H9 (cell line): ENCODE results near the gene CD180. TPM values are rescaled to one million over a fixed set of nuclear protein-coding genes. Genes with fewer than 3 reads are reported as not detected.

ENCODE experiments used
- DNase-seq: peaks from one replicate; pipeline ENCODE4 v3.0.0-alpha.2; 2017
- H2AFZ ChIP-seq: one replicate; pipeline ENCODE4 v1.6.1; 2013; ENCODE audit warnings: mild to moderate bottlenecking, low read length, control low read depth, moderate library complexity
- H2AK5ac ChIP-seq: 2 replicates; pipeline ENCODE4 v1.6.1; 2013; ENCODE audit warnings: low read length, control low read depth, mixed read lengths; ENCODE audit not compliant: insufficient read length
- H2BK120ac ChIP-seq: one replicate; pipeline ENCODE4 v1.6.1; 2013; ENCODE audit warnings: low read depth, mild to moderate bottlenecking, low read length, control low read depth, inconsistent platforms; ENCODE audit not compliant: poor library complexity, severe bottlenecking
- H2BK12ac ChIP-seq: 2 replicates; pipeline ENCODE4 v1.6.1; 2013; ENCODE audit warnings: low read length, control low read depth, mixed read lengths, low read depth; ENCODE audit not compliant: insufficient read length
- H2BK15ac ChIP-seq: 2 replicates; pipeline ENCODE4 v1.6.1; 2013; ENCODE audit warnings: low read depth, low read length, control low read depth
- H2BK20ac ChIP-seq: one replicate; pipeline ENCODE4 v1.6.1; 2013; ENCODE audit warnings: low read depth, mild to moderate bottlenecking, low read length, control low read depth, inconsistent platforms; ENCODE audit not compliant: poor library complexity, severe bottlenecking
- H2BK5ac ChIP-seq: 2 replicates; pipeline ENCODE4 v1.6.1; 2013; ENCODE audit warnings: low read length, control low read depth, mixed read lengths; ENCODE audit not compliant: insufficient read length
- H3K14ac ChIP-seq: 2 replicates; pipeline ENCODE4 v1.6.1; 2013; ENCODE audit warnings: low read length, control low read depth; ENCODE audit not compliant: insufficient read depth
- H3K18ac ChIP-seq: 2 replicates; pipeline ENCODE4 v1.6.1; 2013; ENCODE audit warnings: low read depth, mild to moderate bottlenecking, mixed read lengths, low read length, control low read depth; ENCODE audit not compliant: insufficient read length
- H3K23ac ChIP-seq: 2 replicates; pipeline ENCODE4 v1.6.1; 2013; ENCODE audit warnings: low read length, control low read depth, mixed read lengths, low read depth; ENCODE audit not compliant: insufficient read length
- H3K23me2 ChIP-seq: 2 replicates; pipeline ENCODE4 v1.6.1; 2013; ENCODE audit warnings: low read depth, mild to moderate bottlenecking, mixed read lengths, low read length, control low read depth; ENCODE audit not compliant: insufficient read length, poor library complexity, severe bottlenecking
- H3K27ac ChIP-seq: 2 replicates; pipeline ENCODE4 v1.5.1; 2013; ENCODE audit warnings: low read length, control low read depth, mixed read lengths, low read depth; ENCODE audit not compliant: insufficient read length
- H3K27me3 ChIP-seq: 2 replicates; pipeline ENCODE4 v1.6.1; 2013; ENCODE audit warnings: low read length, control low read depth, inconsistent platforms; ENCODE audit not compliant: insufficient read depth
- H3K4ac ChIP-seq: 2 replicates; pipeline ENCODE4 v1.6.1; 2013; ENCODE audit warnings: low read depth, mild to moderate bottlenecking, control low read depth, inconsistent platforms, low read length, moderate library complexity
- H3K4me1 ChIP-seq: 2 replicates; pipeline ENCODE4 v1.6.1; 2013; ENCODE audit warnings: low read length, control low read depth, inconsistent platforms; ENCODE audit not compliant: insufficient read depth
- H3K4me2 ChIP-seq: 2 replicates; pipeline ENCODE4 v1.6.1; 2013; ENCODE audit warnings: low read length, control low read depth, mixed read lengths; ENCODE audit not compliant: insufficient read length, insufficient read depth
- H3K56ac ChIP-seq: 2 replicates; pipeline ENCODE4 v1.6.1; 2013; ENCODE audit warnings: low read depth, mild to moderate bottlenecking, mixed read lengths, low read length, control low read depth; ENCODE audit not compliant: insufficient read length
- H3K79me1 ChIP-seq: 2 replicates; pipeline ENCODE4 v1.6.1; 2013; ENCODE audit warnings: low read depth, mild to moderate bottlenecking, moderate library complexity, low read length, control low read depth, inconsistent platforms; ENCODE audit not compliant: insufficient read depth, poor library complexity, severe bottlenecking
- H3K79me2 ChIP-seq: 2 replicates; pipeline ENCODE4 v1.6.1; 2013; ENCODE audit warnings: low read length, control low read depth, inconsistent platforms; ENCODE audit not compliant: insufficient read depth
- H3K9ac ChIP-seq: 2 replicates; pipeline ENCODE4 v1.6.1; 2013; ENCODE audit warnings: low read length, control low read depth, mixed read lengths; ENCODE audit not compliant: insufficient read length; ENCODE audit errors: extremely low read depth
- H3K9me3 ChIP-seq: one replicate; pipeline ENCODE4 v1.6.1; 2013; ENCODE audit warnings: low read depth, low read length, inconsistent platforms; ENCODE audit not compliant: control insufficient read depth
- H3T11ph ChIP-seq: one replicate; pipeline ENCODE4 v1.6.1; 2013; ENCODE audit warnings: mild to moderate bottlenecking, low read length, control low read depth, inconsistent platforms
- H4K20me1 ChIP-seq: one replicate; pipeline ENCODE4 v1.6.1; 2013; ENCODE audit not compliant: control insufficient read depth, insufficient read length, insufficient read depth
- H4K5ac ChIP-seq: 2 replicates; pipeline ENCODE4 v1.6.1; 2013; ENCODE audit warnings: low read depth, mild to moderate bottlenecking, mixed read lengths, low read length, control low read depth; ENCODE audit not compliant: insufficient read length
- H4K8ac ChIP-seq: replicated peaks from 2 replicates; pipeline ENCODE4 v1.6.1; 2013; ENCODE audit warnings: low read length, control low read depth, mixed read lengths, low read depth; ENCODE audit not compliant: insufficient read length
- H4K91ac ChIP-seq: 2 replicates; pipeline ENCODE4 v1.6.1; 2013; ENCODE audit warnings: low read depth, mild to moderate bottlenecking, moderate library complexity, mixed read lengths, low read length, control low read depth; ENCODE audit not compliant: insufficient read length
- H3K27ac Mint-ChIP-seq, 3 experiments: 2 replicates in 2 of 3; 3 replicates in 1 of 3; pipeline ENCODE4 v1.8.0; 2020 to 2021; ENCODE audit warnings: mixed read lengths in 3 of 3, mild to moderate bottlenecking in 1 of 3, moderate library complexity in 1 of 3
- H3K27me3 Mint-ChIP-seq: 2 replicates; pipeline ENCODE4 v1.8.0; 2021; ENCODE audit warnings: low read depth, mild to moderate bottlenecking, moderate library complexity, mixed read lengths
- H3K36me3 Mint-ChIP-seq, 3 experiments: 2 replicates in 2 of 3; 3 replicates in 1 of 3; pipeline ENCODE4 v1.8.0; 2020 to 2021; ENCODE audit warnings: low read depth in 3 of 3, mixed read lengths in 3 of 3; ENCODE audit not compliant: insufficient read depth in 1 of 3
- H3K4me1 Mint-ChIP-seq, 2 experiments: 2 replicates each; pipeline ENCODE4 v1.8.0; 2020; ENCODE audit warnings: mixed read lengths in 2 of 2
- H3K4me3 Mint-ChIP-seq, 2 experiments: 2 replicates in 1 of 2; 3 replicates in 1 of 2; pipeline ENCODE4 v1.8.0; 2020 to 2021; ENCODE audit warnings: mild to moderate bottlenecking in 2 of 2, mixed read lengths in 2 of 2, moderate library complexity in 1 of 2
- H3K9me3 Mint-ChIP-seq, 2 experiments: 2 replicates in 1 of 2; 3 replicates in 1 of 2; pipeline ENCODE4 v1.8.0; 2020; ENCODE audit warnings: mild to moderate bottlenecking in 2 of 2, mixed read lengths in 2 of 2, moderate library complexity in 1 of 2
- CTCF ChIP-seq: fragments of 200-600 bp; sonication (generic); conservative IDR thresholded peaks from 3 replicates; pipeline ENCODE4 v1.8.0; 2021; ENCODE audit warnings: antibody characterized with exemption, mild to moderate bottlenecking
- WGBS: extraction: QIAGEN DNeasy Blood & Tissue Kit; methylation state at CpG from one replicate; pipeline ENCODE4 v1.1.7; 2013; ENCODE audit warnings: missing lambda C conversion rate, low lambda C conversion rate, mixed read lengths; ENCODE audit not compliant: insufficient read length; ENCODE audit errors: extremely low coverage; 5-methylcytosine and 5-hydroxymethylcytosine counted together
- total RNA-seq: library from RNA; stranded (reverse); gene quantifications from 2 replicates; pipeline ENCODE4 v1.2.1, GENCODE V29; 2021

The CD180 gene
- total RNA-seq, 1 experiment from 2014 or later: not detected

GRCh38 chr5:67189079-67189354 is 7.6 kb downstream of the CD180 start:
- no peak for DNase-seq
- H3K27ac Mint-ChIP-seq: no peak overlapping the region; a peak in 1 of 7 replicates

More at GRCh38 chr5:67189079-67189354, 7.6 kb downstream of the CD180 start:
- Histone ChIP-seq H3K4ac (no peak overlapping the region), H2BK12ac (no peak overlapping the region), H3K79me1 (no peaks in the 10 kb centered on the region), H3K23me2 (no peaks in the 10 kb centered on the region), H4K91ac (no peak overlapping the region), H3K27ac (no peak overlapping the region), H3K56ac (no peak overlapping the region), H3K27me3 (no peaks in the 10 kb centered on the region), H4K5ac (no peak overlapping the region), H3K23ac (no peak overlapping the region), H2AK5ac (no peak overlapping the region), H2BK120ac (no peak overlapping the region), H4K20me1 (no peaks in the 10 kb centered on the region), H3K4me1 (peaks cover 7% of the 10 kb centered on the region; the same call in 1 of the 2 replicates), H2BK20ac (no peak overlapping the region), H3K18ac (no peak overlapping the region), H3K9me3 (no peaks in the 10 kb centered on the region), H3K9ac (no peak overlapping the region), H2BK5ac (no peak overlapping the region), H4K8ac (no peak overlapping the region), H2AFZ (no peak overlapping the region), H3T11ph (no peak overlapping the region), H3K14ac (no peak overlapping the region), H3K4me2 (no peak overlapping the region), H3K79me2 (no peaks in the 10 kb centered on the region), H2BK15ac (no peak overlapping the region)
- Mint-ChIP-seq H3K36me3 (peaks cover 5 to 17% (median 7%) of the 10 kb centered on the region in 3 experiments; a peak in 6 of 7 replicates), H3K4me3 (no peak overlapping the region), H3K27me3 (peaks cover under 1% of the 10 kb centered on the region), H3K9me3 (peaks cover 11 to 16% of the 10 kb centered on the region in 2 experiments), H3K4me1 (peaks cover 19 to 22% of the 10 kb centered on the region in 2 experiments)
- whole genome bisulfite sequencing: no CpG with 5 or more reads among the region's 3 CpGs
- TF ChIP-seq CTCF: no peak
